NCI-H460 (cell line): ENCODE measurements around the gene DNAI2. TPM values are rescaled to one million over a fixed set of nuclear protein-coding genes. Genes with fewer than 3 reads are reported as not detected.

Source experiments
- DNase-seq: peaks from one replicate; pipeline ENCODE4 v3.0.0-alpha.2; 2016; ENCODE audit warnings: low read depth; ENCODE audit errors: extremely low read depth
- total RNA-seq: library from RNA; depleted of rRNA; stranded (reverse); fragments of >200 nt; shearing (Covaris generic); gene quantifications from 2 replicates; pipeline ENCODE4 v1.2.3, GENCODE V29; 2014; rRNA removed

The DNAI2 gene
- total RNA-seq, 1 experiment from 2014 or later, result not detected

DNA sequence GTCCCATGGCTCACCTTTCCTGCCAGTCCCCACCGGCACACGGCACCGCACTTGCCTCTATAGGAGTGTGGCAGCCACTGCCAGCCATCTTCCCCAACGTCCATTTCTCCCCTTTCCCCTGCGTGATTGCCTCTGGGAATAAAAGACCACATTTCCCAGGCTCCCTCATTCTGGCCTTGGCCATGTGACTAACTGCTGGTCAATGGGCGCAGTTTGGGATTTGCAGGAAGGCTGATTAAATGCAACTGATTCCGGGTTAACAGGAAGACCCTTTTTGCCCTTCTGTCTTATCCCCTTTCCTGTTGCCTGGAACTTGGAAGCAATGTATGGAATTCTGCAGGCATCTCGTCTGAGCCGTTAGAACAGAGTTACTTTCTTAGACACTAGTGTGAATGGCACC is 84.7 kb downstream of the DNAI2 start:
- DNase-seq, result no peak

DNA sequence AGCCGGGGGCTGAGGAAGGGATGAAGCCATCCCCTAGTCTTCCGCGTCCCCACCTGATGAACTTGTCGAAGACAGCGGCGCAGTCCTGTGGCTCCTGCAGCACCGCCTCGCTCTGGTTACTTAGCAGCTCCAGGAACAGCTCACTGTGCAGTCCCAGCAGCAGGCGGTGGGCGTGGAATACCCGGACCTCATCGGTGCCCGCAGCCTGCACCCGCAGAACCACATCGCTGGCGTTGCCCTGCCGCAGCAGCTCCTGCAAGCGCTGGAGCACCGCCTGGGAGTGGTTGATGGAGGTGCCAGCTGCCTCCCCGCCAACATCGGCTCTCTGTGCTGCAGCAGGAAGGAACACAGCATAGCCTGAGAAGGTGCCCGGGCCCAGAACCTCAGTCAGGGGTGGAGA is 85.9 kb downstream of the DNAI2 start:
- no peak for DNase-seq

DNA sequence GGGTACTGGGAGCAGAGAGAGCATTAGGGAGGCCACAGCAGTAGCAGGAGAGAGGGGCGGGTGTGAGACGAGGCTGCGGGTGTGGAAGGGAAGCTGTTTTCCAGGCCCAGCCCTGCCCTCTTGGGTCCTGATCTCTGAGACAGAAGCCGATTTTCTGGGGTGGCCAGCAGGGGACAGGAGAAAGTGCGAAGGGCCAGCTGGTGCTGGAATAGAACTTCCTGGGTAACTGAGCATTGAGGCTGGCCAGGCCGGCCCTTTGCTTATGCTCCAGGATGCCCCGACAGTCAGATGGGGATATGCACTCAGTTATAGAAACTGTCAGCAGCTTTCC is 86.8 kb downstream of the DNAI2 start:
- no peak for DNase-seq

DNA sequence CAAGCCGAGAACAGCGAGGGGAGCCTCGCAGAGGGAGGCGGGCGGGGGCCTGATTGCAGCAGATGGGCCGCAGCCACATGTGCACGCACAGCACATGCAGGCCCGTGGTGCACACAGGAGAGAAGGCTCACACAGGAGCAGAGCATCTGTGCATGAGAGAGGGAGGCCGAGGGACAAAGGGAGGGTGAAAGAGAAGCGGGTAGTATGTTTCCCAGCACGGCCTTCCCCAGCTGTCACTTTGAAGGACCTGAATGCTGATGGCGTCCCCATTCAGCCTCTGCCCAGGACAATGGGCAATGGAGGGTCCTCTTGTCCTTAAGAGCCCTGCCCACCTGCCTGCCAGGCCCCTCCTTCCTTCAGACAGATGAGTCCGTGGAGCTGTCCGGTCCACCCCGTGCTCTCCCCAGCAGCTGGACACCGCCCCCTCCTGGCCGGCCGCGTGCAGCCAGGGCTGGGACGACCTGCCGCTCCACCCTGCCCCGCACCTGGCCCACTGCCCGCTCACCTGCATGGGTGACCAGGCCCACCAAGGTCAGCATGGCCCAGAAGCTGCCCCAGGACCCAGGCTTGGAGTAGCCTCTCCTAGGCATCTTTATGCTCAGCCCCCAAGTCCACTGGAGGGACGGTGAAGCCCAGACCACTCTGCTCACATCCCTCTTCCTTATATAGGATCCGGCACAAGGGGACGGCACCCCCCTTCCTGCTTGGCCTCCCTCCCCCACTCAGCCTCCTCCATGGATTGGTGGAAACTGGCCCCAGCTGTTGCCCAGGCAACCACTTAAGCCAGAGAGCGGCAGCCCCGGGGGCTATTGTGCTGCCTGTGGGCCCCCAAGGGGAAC is 87.4 kb downstream of the DNAI2 start, which contains the start of gene BTBD17:
Gene BTBD17 (minus strand): TSS at position 639 of the 839 bp plus-strand sequence. CDS start 49 bp downstream, at position 590.
- DNase-seq, result peak; percentile 16

DNA sequence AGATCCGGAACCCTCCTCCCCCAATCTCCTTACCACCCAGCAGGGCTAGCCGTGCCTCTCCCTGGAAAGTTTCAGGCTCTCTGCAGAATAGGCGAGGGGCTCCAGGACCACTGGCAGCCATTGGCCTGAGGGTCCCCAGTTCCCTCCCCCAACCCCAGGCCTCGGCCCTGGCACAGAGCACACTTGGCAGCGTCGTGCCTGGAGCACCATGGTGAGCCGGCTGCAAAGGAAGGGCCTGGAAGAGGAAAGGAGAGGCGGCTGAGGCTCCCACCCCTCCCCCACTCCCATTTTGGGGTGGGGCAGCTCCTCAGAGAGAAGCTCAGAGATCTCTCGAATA is 88.0 kb downstream of the DNAI2 start:
- DNase-seq, result no peak

DNA sequence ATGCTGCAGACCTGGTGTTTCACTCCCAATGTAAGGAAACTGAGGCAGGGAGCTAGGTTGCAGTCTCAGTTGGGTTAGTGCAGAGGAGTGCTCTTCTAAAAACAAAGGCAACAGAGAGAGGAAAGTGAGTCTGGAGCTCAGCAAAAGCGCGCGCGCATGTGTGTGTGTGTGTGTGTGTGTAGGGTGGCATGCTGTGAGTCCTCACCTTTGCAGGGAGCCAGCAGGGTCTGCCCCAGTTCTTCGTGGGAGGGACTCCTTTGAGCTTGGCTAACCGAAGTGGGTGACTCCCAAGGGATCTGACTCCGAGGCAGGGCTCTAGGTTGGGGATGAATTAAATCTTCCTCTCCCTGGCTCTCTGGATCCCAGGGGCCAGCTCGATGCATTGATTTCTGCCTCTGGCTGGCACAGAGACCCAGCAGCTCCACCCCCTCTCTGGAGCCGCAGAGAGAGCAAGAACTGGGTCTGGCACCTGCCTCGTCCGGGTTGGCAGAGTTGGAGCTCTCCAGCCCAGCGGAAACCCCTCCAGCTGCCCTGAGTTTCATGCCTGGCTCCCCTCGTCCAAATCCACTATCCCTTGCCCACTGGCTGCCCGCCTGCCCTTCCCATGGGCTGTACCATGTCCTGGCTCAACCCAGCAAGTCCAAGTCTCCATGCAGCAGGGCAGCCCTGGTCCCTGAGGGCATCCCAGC is 88.9 kb downstream of the DNAI2 start:
- no peak for DNase-seq

Other genes with a start within 250 kb of the DNAI2 start
- gene RPL38, start 70.6 kb upstream of the DNAI2 start, total RNA-seq, result 5,344 and 5,400 TPM in 2 replicates
- gene TTYH2, start 60.7 kb upstream of the DNAI2 start, total RNA-seq, result 2.1 and 2.5 TPM in 2 replicates
- gene KIF19, start 52.0 kb downstream of the DNAI2 start, total RNA-seq, result not detected in 2 replicates
- gene BTBD17, start 87.6 kb downstream of the DNAI2 start, total RNA-seq, result not detected in 2 replicates
- gene GPR142, start 93.3 kb downstream of the DNAI2 start, total RNA-seq, result not detected in 2 replicates
- 9.0 and 10.4 TPM in 2 replicates for gene GPRC5C, start 157.9 kb downstream of the DNAI2 start, total RNA-seq
- gene CD300A, start 192.4 kb downstream of the DNAI2 start, total RNA-seq, result not detected in 2 replicates